GM10266 (cell line): ENCODE results near the gene GCSH.

Experiments used
- DNase-seq: peaks from one replicate; pipeline ENCODE4 v3.0.0; 2012; ENCODE audit errors: extremely low spot score
- TF ChIP-seq, protein P1 (sequence below): IDR thresholded peaks from 2 replicates; pipeline ENCODE4 v1.5.1; 2012; ENCODE audit warnings: mild to moderate bottlenecking, low read depth; ENCODE audit not compliant: control insufficient read depth, insufficient read depth; ENCODE audit errors: missing control alignments

The GCSH gene

GRCh38 chr16:81041696-81042095 lies 54.5 kb downstream of the GCSH start:
- TF ChIP-seq, protein P1, sequence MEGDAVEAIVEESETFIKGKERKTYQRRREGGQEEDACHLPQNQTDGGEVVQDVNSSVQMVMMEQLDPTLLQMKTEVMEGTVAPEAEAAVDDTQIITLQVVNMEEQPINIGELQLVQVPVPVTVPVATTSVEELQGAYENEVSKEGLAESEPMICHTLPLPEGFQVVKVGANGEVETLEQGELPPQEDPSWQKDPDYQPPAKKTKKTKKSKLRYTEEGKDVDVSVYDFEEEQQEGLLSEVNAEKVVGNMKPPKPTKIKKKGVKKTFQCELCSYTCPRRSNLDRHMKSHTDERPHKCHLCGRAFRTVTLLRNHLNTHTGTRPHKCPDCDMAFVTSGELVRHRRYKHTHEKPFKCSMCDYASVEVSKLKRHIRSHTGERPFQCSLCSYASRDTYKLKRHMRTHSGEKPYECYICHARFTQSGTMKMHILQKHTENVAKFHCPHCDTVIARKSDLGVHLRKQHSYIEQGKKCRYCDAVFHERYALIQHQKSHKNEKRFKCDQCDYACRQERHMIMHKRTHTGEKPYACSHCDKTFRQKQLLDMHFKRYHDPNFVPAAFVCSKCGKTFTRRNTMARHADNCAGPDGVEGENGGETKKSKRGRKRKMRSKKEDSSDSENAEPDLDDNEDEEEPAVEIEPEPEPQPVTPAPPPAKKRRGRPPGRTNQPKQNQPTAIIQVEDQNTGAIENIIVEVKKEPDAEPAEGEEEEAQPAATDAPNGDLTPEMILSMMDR, result no peak
- DNase-seq, result no peak

DNA sequence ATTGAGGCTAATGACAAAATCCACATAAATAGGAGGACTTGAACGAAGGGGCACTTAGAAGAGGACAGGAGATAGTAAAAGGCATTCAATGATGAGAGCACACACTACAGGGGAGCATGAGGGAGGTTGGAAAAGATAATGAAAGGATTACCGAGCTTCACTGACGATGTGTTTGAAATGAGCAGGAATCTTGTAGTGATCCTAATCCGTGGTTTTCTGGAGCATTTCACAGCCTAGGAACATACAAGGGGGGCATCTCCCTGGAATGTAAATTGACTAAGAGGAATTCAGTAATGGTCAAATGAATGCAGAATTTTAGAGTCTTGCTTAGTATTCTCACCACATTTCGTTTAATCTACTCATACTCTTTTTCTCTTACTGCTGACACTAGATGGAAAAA lies 55.4 kb downstream of the GCSH start:
- no peak for DNase-seq
- TF ChIP-seq, protein P1, result no peak

DNA sequence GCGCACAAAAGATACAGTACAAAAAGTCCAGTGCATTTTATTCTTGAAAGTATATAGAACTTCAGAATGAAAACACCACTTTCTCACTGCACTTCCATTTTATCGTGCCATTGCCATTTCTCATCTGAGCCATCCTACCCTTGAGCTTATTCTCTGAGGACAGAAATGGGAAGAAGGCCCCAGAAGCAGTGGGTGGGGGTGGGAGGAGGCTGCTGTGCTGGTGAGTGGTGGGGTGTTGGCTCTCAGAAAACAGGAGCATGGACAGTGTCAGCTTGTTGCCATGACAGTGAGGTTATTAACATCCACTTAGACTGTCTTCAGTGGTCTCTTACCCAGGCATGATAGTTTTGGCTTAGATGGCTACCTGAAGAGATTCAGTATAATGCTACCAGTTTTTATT lies 56.1 kb downstream of the GCSH start:
- TF ChIP-seq, protein P1, result no peak
- no peak for DNase-seq

DNA sequence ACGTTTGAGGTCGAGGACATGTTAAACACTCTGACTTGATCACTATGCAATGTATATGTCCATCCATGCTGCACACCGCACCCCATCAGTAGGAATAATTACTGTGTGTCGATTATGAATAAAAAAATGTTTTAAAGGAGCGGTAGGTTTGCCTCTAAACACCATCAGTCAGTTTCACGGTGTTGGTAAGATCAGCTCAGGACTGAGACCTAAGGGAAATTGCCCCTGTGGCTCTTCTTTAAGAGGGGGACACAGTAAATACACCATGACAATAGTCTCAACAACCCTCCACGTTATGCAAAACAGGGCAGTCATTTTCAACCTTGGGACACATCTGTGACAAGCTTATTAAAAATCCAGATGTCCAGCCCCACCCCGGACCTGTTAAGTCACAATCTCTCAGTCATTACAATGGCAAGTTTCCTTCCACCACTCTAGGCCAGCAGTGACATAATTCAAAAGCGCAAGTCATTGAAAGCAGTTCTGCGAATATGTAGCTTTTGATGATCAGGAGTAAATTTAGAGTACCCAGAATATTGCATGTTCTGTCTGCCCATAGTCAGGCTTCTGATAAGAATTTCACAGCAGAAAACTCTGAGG lies 59.3 kb downstream of the GCSH start:
- TF ChIP-seq, protein P1, result no peak
- peak; percentile 19 for DNase-seq

DNA sequence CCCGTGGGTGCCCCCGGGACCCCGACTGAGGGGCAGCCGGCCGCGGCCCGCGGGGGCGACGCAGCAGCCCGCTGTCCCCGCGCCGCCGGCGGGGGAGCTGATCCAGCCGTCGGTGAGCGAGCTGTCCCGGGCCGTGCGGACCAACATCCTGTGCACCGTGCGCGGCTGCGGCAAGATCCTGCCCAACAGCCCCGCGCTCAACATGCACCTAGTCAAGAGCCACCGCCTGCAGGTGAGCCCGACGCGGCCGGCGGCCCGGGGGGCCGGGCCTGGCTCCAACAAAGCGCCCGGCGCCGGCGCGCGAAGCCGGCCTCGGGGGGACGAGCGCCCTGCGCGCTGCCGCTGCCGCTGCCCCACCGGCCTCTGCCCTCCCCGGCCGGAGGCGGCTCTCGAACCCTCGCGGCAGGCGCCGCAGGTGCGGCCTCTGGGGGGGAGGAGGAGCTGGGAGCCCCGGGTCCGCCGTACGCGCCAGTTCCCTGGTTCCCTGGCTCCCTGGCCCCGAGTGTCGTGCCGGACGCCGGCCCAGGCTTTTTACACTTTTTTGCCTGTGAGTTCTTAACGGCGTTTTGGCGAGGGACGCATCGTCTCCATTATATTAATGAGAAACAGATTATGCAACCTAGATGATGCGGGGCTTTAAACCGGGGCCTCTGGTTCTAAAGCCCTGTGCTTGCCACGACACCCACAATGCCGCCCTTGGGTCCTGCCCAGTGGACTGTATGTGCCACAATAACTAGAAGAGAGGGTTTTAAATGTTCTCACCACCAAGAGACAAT lies 60.0 kb downstream of the GCSH start:
- DNase-seq, result no peak

GRCh38 chr16:81035398-81035974 lies 60.7 kb downstream of the GCSH start, which contains the start of gene ATMIN:
Gene ATMIN, plus strand, starts transcription at chr16:81035842. Its CDS starts 29 bp downstream, at chr16:81035871.
- TF ChIP-seq, protein P1, result peak; percentile 98
- peak; percentile 98 for DNase-seq

More for the DNA sequence above, 60.0 kb downstream of the GCSH start:
- TF ChIP-seq, protein P1, result no peak
